ENCODE data around the gene SLC13A2. TPM values are rescaled to one million over a fixed set of nuclear protein-coding genes. Genes with fewer than 3 reads are reported as not detected.

The SLC13A2 gene
- total and polyA plus RNA-seq, 2 donors (not counting 3 experiments of a cell fraction or from before 2014, with no cell fraction given): not detected

DNA sequence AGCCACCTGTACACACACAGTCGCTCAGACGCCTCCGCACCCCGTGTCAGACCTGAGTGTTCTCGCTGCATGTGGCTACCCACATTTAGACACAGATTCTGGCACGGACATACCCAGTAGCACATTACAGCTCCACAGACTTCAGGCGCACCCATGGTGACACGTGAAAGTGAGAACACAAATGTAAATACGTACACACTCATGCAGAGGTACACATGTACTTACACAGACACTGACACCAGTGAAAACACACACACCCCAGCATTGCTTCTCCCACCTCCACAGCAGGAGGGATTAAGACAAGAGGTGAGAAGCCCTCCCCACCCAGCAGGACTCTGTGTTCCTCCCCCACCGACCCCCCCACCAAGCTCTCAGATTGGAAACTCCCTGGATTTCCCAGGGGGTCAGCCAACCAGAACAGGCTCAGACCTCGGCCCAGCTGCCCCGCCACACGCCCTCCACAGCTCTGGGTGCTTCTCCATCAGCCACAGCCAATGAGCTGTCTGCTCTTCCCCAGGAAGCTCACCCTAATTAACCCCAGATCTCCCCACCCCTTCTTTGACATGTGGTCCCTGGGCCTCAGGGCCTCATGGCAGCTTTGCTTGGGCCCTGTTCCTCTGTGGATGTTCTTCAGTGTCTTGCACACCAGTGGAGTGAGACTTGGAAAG, 27.4 kb downstream of the SLC13A2 start:
- POLR2A ChIA-PET: no interaction called here
- CTCF ChIA-PET: interaction anchor here (1.1 kb wide), 1 partner anchor 112 kb away, joined by 3 read pairs; no protein-coding TSS in a partner anchor

More for the DNA sequence above, 27.4 kb downstream of the SLC13A2 start:
- BruUV-seq (replicated peaks): no TSS peak
- H3K36me3 ChIP-seq (ENCODE audit: control insufficient read depth in 2 of 2, extremely low read depth in 1 of 2, insufficient read depth in 2 of 2, low read length in 2 of 2): no peaks in the 10 kb centered on the region
- no peaks in the 10 kb centered on the region for H3K4me1 ChIP-seq (ENCODE audit: control insufficient read depth, extremely low read depth, insufficient read depth, low read length)
- H3K79me2 ChIP-seq (ENCODE audit: control insufficient read depth, insufficient read depth, low read length): no peaks in the 10 kb centered on the region
- no peaks in the 10 kb centered on the region for H3K9me1 ChIP-seq (replicated peaks; ENCODE audit: control insufficient read depth, extremely low read depth, insufficient read depth, low read length)
- TF ChIP-seq MYC (IDR thresholded peaks at IDR 0.05; ENCODE audit: low read depth, low read length) (no peak), FOS (IDR thresholded peaks at IDR 0.05; ENCODE audit: borderline replicate concordance, insufficient read depth, low read length) (no peak), JUN (IDR thresholded peaks at IDR 0.05; ENCODE audit: borderline replicate concordance, insufficient read depth, insufficient read length, low read depth) (no peak), GATA2 (IDR thresholded peaks at IDR 0.05; ENCODE audit: insufficient read depth, insufficient read length, low read depth, low read length) (no peak), POLR2AphosphoS5 (IDR thresholded peaks at IDR 0.05; ENCODE audit: insufficient read depth, low read depth, low read length) (no peak), EZH2 (IDR thresholded peaks at IDR 0.05; ENCODE audit: borderline replicate concordance, low read depth, low read length, severe bottlenecking) (no peak), POLR2A (IDR thresholded peaks at IDR 0.05; ENCODE audit: low read depth, low read length) (no peak)
- TF ChIP-seq, protein P1, sequence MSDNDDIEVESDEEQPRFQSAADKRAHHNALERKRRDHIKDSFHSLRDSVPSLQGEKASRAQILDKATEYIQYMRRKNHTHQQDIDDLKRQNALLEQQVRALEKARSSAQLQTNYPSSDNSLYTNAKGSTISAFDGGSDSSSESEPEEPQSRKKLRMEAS (IDR thresholded peaks at IDR 0.05; ENCODE audit: insufficient read depth, insufficient read length): no peak
- TF ChIP-seq, protein P2, sequence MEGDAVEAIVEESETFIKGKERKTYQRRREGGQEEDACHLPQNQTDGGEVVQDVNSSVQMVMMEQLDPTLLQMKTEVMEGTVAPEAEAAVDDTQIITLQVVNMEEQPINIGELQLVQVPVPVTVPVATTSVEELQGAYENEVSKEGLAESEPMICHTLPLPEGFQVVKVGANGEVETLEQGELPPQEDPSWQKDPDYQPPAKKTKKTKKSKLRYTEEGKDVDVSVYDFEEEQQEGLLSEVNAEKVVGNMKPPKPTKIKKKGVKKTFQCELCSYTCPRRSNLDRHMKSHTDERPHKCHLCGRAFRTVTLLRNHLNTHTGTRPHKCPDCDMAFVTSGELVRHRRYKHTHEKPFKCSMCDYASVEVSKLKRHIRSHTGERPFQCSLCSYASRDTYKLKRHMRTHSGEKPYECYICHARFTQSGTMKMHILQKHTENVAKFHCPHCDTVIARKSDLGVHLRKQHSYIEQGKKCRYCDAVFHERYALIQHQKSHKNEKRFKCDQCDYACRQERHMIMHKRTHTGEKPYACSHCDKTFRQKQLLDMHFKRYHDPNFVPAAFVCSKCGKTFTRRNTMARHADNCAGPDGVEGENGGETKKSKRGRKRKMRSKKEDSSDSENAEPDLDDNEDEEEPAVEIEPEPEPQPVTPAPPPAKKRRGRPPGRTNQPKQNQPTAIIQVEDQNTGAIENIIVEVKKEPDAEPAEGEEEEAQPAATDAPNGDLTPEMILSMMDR (IDR thresholded peaks at IDR 0.05; ENCODE audit: extremely low read depth in 1 of 2, insufficient read depth in 1 of 2, low read depth in 1 of 2, low read length in 2 of 2): no peak
- dilution Hi-C loops (cut with MboI; ENCODE audit: extremely low pct_ligation_motif_present, low sequenced_read_pairs) (no loop called here), intact Hi-C loops (cut with micrococcal nuclease) (no loop called here)
- no peak overlapping the region for H3K4me2 ChIP-seq (ENCODE audit: insufficient read depth, low read length)
- no peak overlapping the region for H3K27ac ChIP-seq (ENCODE audit: insufficient read depth, low read depth, low read length)
- FAIRE-seq (no peak), DNase-seq (ENCODE audit: low read depth, low spot score) (no peak)
- peaks cover 0 to 16% of the 10 kb centered on the region in 2 experiments for H3K27me3 ChIP-seq (ENCODE audit: control insufficient read depth in 2 of 2, insufficient read depth in 2 of 2, low read length in 2 of 2)
- H2AFZ ChIP-seq (ENCODE audit: low read depth, low read length): no peak overlapping the region
- H3K4me3 ChIP-seq (replicated peaks in 1 of 3; ENCODE audit: insufficient read depth in 1 of 3, low read depth in 1 of 3, low read length in 3 of 3): no peak overlapping the region
- no peaks in the 10 kb centered on the region for H4K20me1 ChIP-seq (replicated peaks; ENCODE audit: control insufficient read depth, extremely low read depth, insufficient read depth, low read length)
- no peak overlapping the region for H3K9ac ChIP-seq (replicated peaks; ENCODE audit: extremely low read depth, insufficient read depth, low read length)
- H3K9me3 ChIP-seq (replicated peaks; ENCODE audit: control insufficient read depth, insufficient read depth, low read length): no peaks in the 10 kb centered on the region
